ENCODE measurements around the gene KRT9. TPM values are rescaled to one million over a fixed set of nuclear protein-coding genes. Genes with fewer than 3 reads are reported as not detected.
A peak's percentile ranks its signal among the peaks of the same experiment; 100 is the strongest.
"Not testable (repeated sequence)": the region's sequence is repeated elsewhere in the genome, so short reads cannot be mapped to it uniquely, and the experiment has no call there.

KRT9 gene
- total RNA-seq, 1 experiment from 2014 or later: not detected

DNA sequence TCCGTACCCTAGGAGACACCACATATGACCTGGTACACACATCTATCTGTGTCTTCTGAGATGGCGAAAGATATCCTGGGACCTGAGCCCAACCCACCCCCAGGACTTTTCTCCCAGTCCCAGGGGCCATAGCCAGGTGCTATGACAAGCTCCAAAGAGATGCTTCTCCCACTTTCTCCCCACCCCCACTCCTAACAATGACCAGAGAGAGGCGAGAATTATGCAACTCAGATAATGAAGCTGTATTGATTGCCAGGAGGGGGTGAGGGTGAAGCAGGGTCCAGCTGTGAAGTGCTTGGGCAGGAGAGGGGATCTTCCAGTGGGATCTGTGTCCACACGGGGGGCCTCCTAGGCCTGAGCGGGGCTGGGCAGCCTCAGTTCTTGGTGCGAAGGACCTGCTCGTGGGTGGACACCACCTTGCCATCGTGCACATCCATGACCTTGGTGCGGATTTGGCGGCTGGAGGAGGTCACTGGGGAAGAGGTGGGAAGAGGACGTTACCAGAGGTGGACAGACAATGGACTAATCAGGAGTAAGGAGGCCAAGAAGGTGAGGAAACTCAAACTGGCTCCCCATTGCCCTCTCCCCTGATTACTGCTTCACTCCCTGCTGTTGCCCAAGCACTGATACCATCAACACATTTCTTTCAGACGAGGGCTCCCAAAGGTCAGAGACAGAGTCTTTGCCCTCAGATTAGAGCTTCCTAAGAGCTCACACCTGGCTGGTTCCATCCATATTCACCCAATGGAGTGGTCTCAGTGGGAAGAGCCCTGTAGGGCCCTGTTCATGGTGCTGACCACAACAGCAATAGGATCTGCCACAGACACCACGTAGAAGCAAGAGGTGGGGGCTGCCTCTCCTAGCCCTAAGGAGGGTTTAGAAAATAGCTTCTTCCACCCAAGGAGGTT is 10.5 kb upstream of the KRT9 start:
- in situ Hi-C loops (cut with HindIII; ENCODE audit: low sequenced_read_pairs); DNase-seq (ENCODE audit: low spot score): not testable (repeated sequence)

GRCh38 chr17:41581366-41582060 is 9.7 kb upstream of the KRT9 start:
- no peak for DNase-seq (ENCODE audit: low spot score)
- in situ Hi-C loops (cut with HindIII; ENCODE audit: low sequenced_read_pairs): no loop called here

- no peak for DNase-seq (ENCODE audit: low spot score)
- in situ Hi-C loops (cut with HindIII; ENCODE audit: low sequenced_read_pairs): no loop called here
These were observed 9.0 kb upstream of the KRT9 start for GRCh38 chr17:41580687-41581365.

DNA sequence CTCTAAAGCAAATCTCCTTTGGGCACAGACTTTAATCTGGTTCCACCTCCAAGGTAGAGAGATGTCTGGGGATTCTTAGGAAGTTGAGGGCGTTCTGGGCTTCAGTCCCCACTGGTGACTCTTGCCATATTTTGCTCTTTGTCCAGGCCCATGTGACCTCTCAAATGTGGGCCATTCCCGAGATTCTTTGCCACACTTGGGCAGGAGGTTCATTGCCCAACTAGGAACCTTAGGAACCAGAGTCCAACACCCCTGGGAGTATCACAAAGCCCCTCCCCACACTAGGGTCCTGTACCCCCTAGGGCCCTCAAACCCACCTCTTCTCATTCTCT is 8.4 kb upstream of the KRT9 start:
- no peak for DNase-seq (ENCODE audit: low spot score)
- in situ Hi-C loops (cut with HindIII; ENCODE audit: low sequenced_read_pairs): no loop called here

DNA sequence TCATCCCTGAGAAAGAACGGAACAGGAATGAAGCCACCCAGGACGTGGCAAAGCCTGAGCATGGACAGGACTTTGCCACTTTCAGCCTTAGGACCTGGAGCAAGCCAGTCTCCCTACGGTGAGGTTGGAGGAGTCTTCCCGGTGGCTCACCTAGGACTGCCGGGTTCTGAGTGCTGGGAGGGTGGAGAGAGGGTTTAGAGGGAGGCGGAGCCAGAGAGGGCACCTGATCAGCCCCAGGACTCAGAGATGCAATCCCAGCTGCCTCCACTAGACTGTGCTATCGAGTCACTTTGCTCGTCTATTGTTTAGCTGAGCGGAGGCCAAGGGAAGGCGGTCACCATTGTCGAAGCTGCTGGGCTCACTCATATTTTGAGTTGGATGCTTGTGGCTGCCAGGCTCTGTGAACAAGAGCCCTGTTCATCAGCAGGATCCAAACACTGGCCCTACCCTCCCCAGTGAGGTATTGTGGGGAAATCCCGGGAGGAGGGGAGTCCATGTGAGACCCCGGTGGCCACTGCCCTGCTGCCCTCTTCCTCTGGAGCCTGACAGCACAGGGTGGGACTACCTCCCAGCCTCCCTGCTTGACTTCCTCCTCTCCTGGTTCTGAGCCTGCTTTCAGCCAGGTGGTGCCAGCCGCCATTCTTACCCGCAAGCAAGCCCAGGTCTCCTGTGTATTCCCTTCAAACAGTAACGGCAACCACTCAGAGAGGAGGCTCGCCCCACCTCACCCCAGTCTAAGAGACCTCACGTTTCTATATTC is 7.8 kb upstream of the KRT9 start:
- DNase-seq (ENCODE audit: low spot score): peak; percentile 49
- in situ Hi-C loops (cut with HindIII; ENCODE audit: low sequenced_read_pairs): no loop called here

GRCh38 chr17:41578971-41579370 is 7.1 kb upstream of the KRT9 start:
- in situ Hi-C loops (cut with HindIII; ENCODE audit: low sequenced_read_pairs): no loop called here
- DNase-seq (ENCODE audit: low spot score): no peak

DNA sequence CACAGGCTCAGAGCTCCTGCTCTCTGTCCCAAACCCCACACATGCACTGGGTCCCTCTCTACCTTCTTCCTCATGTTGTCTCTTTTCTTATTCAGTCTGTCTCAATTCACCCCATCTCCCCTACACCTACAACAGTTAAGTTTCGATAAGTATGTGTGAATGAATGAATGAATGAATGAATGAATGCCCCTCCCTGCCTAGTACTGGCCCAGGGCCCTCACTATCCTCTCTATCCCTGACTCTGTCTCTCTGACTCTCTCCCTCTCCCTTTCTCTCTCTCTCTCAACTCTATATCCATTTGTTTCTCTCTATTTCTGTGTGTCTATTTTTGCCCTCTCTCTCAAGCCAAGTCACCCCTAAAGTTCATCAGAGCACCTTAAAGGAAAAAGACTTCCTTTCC is 6.7 kb upstream of the KRT9 start:
- no peak for DNase-seq (ENCODE audit: low spot score)
- in situ Hi-C loops (cut with HindIII; ENCODE audit: low sequenced_read_pairs): no loop called here

- DNase-seq (ENCODE audit: low spot score); in situ Hi-C loops (cut with HindIII; ENCODE audit: low sequenced_read_pairs): not testable (repeated sequence)
These were observed 4.9 kb upstream of the KRT9 start for GRCh38 chr17:41576740-41577139.

GRCh38 chr17:41575336-41575735 is 3.5 kb upstream of the KRT9 start:
- DNase-seq (ENCODE audit: low spot score): no peak
- in situ Hi-C loops (cut with HindIII; ENCODE audit: low sequenced_read_pairs): no loop called here

- in situ Hi-C loops (cut with HindIII; ENCODE audit: low sequenced_read_pairs): no loop called here
- no peak for DNase-seq (ENCODE audit: low spot score)
These were observed 4.5 kb downstream of the KRT9 start for GRCh38 chr17:41567317-41567716.

GRCh38 chr17:41565338-41565737 is 6.5 kb downstream of the KRT9 start:
- in situ Hi-C loops (cut with HindIII; ENCODE audit: low sequenced_read_pairs): no loop called here
- no peak for DNase-seq (ENCODE audit: low spot score)

GRCh38 chr17:41563607-41564170 is 8.2 kb downstream of the KRT9 start:
- in situ Hi-C loops (cut with HindIII; ENCODE audit: low sequenced_read_pairs): no loop called here
- DNase-seq (ENCODE audit: low spot score): no peak

DNA sequence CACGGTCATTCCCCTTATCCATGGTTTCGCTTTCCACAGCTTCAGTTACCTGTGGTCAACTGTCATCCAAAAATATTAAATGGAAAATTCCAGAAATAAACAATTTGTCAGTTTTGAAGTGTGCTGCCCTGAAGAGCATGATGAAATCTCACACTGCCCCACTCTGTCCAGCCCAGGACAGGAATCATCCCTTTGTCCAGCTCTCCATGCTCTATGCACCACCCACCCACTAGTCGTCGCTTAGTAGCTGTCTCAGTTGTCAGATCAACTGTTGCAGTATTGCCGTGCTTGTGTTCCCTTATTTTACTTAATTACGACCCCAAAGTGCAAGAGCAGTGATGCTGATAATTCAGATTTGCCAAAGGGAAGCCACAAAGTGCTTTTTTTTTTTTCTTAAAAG is 10.3 kb downstream of the KRT9 start:
- no peak for DNase-seq (ENCODE audit: low spot score)

DNA sequence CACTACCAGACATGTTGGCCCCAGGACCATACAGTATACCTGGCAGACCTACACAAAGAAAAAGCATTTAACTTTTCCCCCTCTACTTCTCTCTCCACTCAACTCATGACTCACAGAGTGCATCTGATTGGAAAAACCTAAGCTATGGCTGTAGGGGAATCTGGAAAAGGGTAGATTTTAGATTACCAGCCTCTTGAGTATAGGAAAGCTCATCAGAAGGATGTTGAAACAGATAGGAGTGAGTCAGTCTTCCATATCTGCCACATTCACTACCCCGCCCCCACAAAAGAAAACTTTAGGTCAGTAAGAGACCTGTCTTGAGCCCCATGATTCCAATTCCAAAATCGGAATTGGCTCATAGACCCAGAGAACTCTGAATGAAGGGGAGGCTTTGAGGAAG is 12.3 kb downstream of the KRT9 start:
- DNase-seq (ENCODE audit: low spot score): no peak
- in situ Hi-C loops (cut with HindIII; ENCODE audit: low sequenced_read_pairs): no loop called here

More for the DNA sequence above, 10.3 kb downstream of the KRT9 start:
- in situ Hi-C loops (cut with HindIII; ENCODE audit: low sequenced_read_pairs): no loop called here

- in situ Hi-C loops (cut with HindIII; ENCODE audit: low sequenced_read_pairs): no loop called here
These were observed 14.9 kb downstream of the KRT9 start for GRCh38 chr17:41556931-41557330.

DNA sequence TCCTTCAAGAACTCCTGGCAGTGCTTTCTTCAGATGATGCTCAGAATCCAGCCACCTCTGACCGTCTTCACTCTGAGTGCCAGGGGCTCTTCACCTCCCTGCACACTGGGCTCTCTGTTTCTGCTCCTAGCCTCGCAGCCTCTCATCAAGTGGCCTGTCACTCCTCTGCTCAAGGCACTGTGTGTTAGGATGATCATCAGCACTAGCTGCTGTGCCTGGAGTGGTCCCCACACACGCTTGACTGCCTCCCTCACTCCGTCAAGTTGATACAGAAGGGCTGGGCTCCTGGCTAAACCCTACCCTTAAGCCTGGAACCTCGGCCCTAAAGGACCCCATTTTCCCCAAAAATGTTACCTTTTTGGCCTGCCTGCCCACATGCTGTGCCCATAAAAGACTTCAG is 15.6 kb downstream of the KRT9 start:
- DNase-seq (ENCODE audit: low spot score): no peak
- in situ Hi-C loops (cut with HindIII; ENCODE audit: low sequenced_read_pairs): no loop called here

More at GRCh38 chr17:41556931-41557330, 14.9 kb downstream of the KRT9 start:
- DNase-seq (ENCODE audit: low spot score): no peak

DNA sequence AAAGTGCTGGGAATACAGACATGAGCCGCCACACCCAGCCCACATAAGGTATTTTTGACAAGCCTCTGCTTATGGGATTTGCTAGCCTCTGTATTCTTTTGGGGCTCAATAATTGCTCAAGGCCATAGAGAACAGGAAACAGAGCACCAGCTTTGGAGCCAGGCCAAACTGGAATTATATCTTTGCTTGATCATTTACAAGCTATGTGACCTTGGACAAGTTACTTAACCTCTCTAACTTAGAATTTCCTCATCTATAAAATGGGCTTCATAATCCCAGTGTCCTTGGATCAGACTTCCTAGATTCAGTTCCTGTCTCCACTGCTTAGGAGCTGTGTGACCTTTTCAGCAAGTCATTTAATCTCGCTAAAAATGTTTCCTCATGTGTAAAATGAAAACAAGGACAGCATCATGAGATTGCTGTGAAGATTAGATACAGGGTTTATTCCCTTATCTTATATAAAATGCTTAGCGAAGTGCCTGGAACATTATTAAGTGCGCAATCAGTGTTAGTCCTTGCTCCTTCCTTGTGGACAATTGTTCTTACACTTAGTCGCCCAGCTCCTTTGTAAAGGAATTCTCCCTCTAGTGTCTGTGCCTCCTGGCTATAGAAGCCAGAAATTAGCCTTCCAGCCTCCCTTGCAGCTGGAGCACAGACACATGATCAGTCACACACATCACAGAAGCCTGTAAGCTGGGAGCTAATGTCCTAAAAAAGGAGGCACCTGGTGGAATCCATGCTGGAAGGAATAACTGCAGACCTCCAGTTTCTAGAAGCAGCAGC is 16.6 kb downstream of the KRT9 start:
- in situ Hi-C loops (cut with HindIII; ENCODE audit: low sequenced_read_pairs): no loop called here
- DNase-seq (ENCODE audit: low spot score): no peak

- no peak for DNase-seq (ENCODE audit: low spot score)
- in situ Hi-C loops (cut with HindIII; ENCODE audit: low sequenced_read_pairs): no loop called here
These were observed 17.7 kb downstream of the KRT9 start for GRCh38 chr17:41553987-41554680.

All from G401 (cell line).